Keratinocyte (primary cell): ENCODE data around the gene MAP3K20.

Experiments used
- CTCF ChIP-seq, 3 experiments: IDR thresholded peaks in 1 of 3; conservative IDR thresholded peaks in 1 of 3; optimal IDR thresholded peaks in 1 of 3; 2 replicates in 2 of 3; 3 replicates in 1 of 3; pipeline versions ENCODE3 to v1.5.1; 2011; ENCODE audit warnings: low read length in 3 of 3, mild to moderate bottlenecking in 3 of 3, moderate library complexity in 2 of 3, control low read depth in 1 of 3, inconsistent platforms in 1 of 3; ENCODE audit not compliant: insufficient read depth in 2 of 3; ENCODE audit errors: extremely low read depth in 1 of 3
- EZH2 ChIP-seq: IDR thresholded peaks from one replicate; pipeline ENCODE4 v1.6.1; 2012; ENCODE audit warnings: inconsistent platforms, mild to moderate bottlenecking, low read length, moderate library complexity

- TF ChIP-seq CTCF (optimal IDR thresholded peaks at IDR 0.05 in 1 of 3, IDR thresholded peaks at IDR 0.05 in 1 of 3, conservative IDR thresholded peaks at IDR 0.05 in 1 of 3; ENCODE audit: extremely low read depth in 1 of 3, insufficient read depth in 2 of 3, low read length in 3 of 3) (no peak), EZH2 (no peak)
Measured at GRCh38 chr2:173066887-173067676, 8.6 kb upstream of the MAP3K20 start.
